KG1 (cell line): ENCODE measurements around the gene CABP1.

Experiments used
- DNase-seq: peaks from one replicate; lab custom pipeline; 2025; lab: John Stamatoyannopoulos, UW

CABP1 gene

DNA sequence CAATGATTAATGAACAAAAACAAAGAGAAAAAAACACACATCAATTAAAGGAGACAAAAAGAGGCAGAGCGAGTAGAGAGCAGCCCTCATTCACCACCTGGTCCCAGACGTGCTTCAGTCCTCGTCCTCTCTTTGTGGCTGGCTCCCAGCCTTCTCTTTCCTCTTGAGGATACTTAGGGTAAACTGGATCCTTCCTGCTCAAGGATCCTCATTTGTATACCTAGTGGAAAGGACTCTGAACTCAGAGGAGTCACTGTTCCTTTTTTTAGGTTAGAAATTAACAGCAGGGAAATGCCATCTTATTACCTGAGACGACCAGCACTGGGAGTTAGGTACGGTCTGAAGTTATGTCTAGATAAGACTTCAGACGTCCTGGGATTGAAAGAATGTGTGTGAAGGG lies 56.2 kb downstream of the CABP1 start:
- DNase-seq, result no peak

DNA sequence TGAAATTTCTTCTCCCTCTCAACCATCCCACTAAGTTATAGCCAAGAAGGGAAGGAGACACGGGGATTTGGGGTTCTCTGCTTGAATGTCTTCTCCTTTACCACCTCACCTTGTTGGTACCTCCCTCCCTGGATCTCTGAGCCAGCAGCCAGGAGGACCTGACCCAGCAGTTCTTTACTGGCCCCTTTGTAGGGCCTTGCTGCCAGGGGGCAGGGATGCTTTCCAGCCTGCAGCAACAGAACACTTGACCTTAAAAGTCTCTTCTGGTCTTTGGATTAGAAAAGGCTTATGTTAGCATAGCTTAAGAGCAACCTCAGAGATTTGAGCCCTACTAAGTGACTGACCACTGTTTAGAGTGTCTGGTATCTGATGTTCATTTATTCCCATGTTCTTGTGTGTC lies 56.9 kb downstream of the CABP1 start:
- DNase-seq, result no peak

DNA sequence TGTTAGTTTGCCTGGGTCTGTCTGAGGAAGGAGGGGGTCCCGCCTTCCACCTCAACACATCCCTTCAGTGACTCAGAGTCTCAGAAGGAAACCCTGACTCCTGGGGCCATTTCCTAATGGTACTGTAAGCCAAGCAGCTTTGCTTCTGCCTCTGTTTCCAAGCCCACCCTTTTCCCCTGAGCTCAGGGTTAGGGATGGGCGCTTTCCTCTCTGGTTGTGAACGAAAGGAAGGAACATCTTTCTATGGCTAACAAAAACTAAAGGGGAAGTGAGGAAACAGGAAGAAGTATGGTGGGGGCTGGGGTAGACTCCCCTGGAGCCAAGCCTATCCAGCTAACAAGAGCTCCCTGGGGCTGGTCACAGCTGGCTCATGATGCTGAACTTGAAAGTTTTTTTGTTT lies 58.2 kb downstream of the CABP1 start:
- DNase-seq, result no peak

GRCh38 chr12:120699553-120699952 lies 59.1 kb downstream of the CABP1 start:
- DNase-seq, result no peak

DNA sequence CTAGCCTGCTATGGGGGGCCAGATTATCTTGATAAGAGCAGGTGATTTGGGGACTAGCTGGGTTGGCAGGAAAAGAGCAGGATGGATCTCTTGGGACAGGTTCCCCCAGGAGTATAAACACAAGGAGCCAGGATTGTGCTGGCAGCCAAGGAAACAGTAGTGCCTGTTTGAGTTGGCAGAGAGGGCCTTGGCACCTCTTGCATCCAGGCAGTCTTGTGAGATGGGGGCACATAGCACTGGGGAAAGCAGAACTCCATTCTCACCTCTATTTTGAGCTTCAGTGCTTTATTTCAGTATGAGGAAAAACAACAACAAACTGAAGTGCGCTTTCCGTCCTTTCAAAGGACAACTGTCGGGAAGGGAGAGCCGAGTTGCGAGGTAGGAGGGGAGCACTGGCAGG lies 60.5 kb downstream of the CABP1 start:
- DNase-seq, result no peak

- no peak for DNase-seq
Measured at GRCh38 chr12:120702637-120703036, 62.2 kb downstream of the CABP1 start.

GRCh38 chr12:120703311-120703942 lies 63.0 kb downstream of the CABP1 start:
- DNase-seq, result no peak

DNA sequence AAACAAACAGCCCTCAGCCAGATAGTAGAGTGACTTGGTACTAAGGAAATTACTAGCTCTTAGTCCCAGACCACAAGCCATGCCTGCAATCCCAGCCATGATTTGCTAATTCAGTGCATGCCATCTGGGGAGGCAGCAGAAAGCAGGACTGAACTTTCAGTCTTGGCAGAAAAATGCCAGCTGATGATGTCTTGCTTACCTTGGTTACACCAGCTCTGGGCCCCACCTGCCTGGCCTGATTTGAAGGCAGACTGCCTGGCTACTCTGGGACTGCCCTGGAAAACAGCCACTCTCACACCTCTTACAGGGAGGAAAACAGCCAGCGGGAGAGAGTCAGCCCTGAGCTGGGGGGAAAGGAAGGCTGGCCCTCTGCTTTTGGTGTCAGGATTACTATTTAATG lies 65.2 kb downstream of the CABP1 start:
- no peak for DNase-seq

DNA sequence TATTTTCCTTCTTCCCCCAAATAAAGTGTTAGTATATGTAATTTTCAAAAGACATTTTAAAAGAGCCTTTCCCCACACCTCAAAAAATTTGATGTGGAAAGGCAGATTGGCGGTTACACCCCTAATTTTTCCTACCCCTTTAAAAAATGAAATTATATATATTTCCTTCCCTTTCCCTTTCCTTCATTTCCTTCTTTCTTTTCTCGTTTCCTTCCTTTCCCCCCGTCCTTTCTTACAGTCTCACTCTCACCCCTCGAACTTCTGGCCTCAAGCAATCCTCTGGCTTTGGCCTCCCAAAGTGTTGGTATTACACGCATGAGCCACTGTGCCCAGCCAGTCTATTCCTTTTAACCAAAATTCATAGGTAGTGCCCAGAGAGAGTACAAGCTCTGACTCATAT lies 65.6 kb downstream of the CABP1 start:
- no peak for DNase-seq

DNA sequence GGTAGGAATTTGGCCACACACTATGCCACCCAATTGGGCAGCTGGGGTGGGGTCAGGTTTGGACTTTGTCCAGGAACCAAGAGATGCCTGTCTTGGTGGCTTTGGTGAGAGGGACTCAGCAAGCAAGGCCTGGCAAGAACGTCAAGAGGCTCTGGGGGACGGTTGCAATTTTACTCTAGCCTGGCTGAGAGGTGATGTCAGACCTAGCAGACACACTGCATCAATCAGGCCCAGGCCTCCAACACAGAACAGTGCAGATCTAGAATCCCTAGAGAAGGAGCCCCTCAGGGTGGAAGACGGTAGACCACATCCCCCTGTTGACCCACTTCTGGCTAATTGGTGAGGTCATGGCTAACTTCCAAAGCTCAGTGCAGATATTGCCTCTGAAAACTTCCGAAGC lies 68.2 kb downstream of the CABP1 start:
- no peak for DNase-seq

DNA sequence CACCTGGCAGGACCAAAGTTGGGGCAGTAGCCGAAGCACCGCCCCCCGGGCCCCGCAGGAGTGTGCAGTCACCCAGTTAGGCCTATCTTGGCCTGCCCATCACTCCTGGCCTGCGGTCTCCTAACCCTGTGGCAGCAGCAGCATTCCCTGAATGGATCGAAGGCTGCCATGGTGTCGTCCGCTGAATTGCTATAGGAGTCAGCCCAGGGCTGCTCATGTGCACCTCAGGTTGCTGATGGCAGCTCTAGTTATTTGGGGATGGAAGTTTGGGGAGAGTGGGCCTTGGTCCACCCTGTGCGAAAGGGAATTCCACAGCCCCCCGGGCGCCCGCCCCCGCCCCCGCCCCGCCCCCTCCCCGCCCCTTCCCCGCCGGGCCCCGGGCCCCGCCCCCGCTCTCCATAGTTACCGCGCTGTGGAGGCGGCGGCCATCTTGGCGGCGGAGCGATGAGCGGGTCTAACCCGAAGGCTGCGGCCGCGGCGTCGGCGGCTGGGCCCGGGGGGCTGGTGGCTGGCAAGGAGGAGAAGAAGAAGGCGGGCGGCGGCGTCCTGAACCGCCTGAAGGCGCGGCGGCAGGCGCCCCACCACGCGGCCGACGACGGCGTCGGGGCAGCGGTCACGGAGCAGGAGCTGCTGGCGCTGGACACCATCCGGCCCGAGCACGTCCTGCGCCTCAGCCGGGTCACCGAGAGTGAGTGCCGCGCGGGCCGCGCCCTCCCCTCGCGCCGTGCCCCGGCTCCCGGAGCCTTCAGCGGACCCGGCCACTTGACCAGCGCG lies 69.8 kb downstream of the CABP1 start, which contains the start of gene UNC119B:
Gene UNC119B (plus strand): TSS at position 428 of the 774 bp plus-strand sequence. CDS start 17 bp downstream, at position 445.
- DNase-seq, result peak; percentile 16

GRCh38 chr12:120710805-120711296 lies 70.4 kb downstream of the CABP1 start:
- no peak for DNase-seq

DNA sequence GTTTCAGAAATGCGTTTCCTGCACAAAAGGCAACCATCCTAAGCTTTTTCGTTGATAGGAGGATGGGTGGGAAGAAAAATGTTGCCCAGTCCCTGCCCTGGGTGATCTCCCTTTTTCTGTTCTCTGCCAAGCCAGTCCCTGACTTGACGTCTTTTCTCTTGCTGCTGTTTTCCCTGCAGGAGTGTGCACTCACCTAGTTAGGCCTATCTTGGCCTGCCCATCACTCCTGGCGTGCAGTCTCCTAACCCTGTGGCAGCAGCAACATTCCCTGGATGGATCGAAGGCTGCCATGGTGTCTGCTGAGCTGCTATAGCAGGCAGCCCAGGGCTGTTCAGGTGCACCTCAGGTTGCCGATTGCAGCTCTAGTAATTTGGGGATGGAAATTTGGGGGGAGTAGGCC lies 71.0 kb downstream of the CABP1 start:
- no peak for DNase-seq

DNA sequence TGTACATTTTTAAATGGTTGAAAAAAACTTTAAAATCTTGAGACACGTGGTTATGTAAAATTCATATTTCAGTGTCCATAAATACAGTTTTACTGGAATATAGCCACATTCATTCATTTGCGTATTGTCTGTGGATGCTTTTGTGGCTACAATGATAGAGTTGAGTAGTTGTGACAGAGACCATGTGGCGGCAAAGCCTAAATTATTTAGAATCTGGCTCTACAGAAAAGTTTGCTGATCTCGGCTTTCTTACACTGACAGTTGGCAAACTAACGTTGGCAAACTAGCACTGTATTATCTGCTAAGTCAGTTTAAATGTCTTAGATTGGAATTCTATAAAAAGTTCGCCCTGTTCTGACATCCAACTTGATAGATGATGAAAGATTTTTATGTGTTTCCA lies 72.2 kb downstream of the CABP1 start:
- DNase-seq, result no peak

DNA sequence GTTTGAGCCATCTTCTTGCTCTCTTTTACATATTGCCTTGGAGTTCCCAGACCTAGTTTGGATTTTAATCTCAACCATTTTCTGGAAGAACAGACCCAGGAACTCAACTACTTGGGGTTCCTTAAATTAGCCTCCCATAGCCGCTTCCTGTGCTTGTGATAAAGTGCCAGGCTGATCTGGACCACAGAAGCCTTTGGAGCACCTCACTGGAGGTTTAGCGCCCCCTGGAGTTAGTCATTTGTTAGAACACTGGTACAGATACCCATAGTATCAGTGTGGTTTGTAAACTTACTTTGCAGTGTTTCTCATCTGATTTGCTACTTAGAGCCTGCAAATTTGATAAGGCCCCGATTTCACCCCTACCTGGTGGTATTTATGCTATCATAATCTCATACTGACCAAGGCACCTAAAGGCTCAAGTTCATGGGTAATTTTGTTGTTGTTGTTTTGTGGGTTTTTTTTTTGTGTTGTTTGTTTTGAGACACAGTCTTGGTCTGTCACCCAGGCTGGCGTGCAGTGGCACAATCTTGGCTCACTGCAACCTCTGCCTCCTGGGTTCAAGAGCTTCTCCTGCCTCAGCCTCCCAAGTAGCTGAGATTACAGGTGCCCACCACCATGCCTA lies 73.5 kb downstream of the CABP1 start:
- DNase-seq, result peak; percentile 40
